Psoas muscle (tissue), 8 donors: ENCODE results near the gene COL5A2. TPM values are rescaled to one million over a fixed set of nuclear protein-coding genes. Genes with fewer than 3 reads are reported as not detected.

ENCODE experiments used
- ATAC-seq, 4 donors: fragments of 200-7000 bp; cut with Tn5 transposase; one replicate each; pipeline ENCODE4 v1.9.1; 2020; ENCODE audit warnings: moderate library complexity in 3 of 4, mild to moderate bottlenecking in 2 of 4
- DNase-seq, 2 donors: peaks; one replicate each; pipeline ENCODE4 v3.0.0-alpha.2; 2020
- H3K27ac ChIP-seq: fragments of 200-600 bp; one replicate; pipeline ENCODE4 v1.8.0; 2022
- H3K27me3 ChIP-seq, 3 donors: fragments of 200-600 bp in 1 of 3; one replicate each; pipeline versions ENCODE4 v1.6.1 to v1.8.0; 2013 to 2022; ENCODE audit warnings: low read length in 2 of 3, mild to moderate bottlenecking in 2 of 3, moderate library complexity in 1 of 3; ENCODE audit not compliant: insufficient read depth in 3 of 3
- H3K36me3 ChIP-seq, 2 donors: fragments of 200-600 bp in 1 of 2; one replicate each; pipeline versions ENCODE4 v1.6.1 to v1.8.0; 2013 to 2022; ENCODE audit warnings: low read depth in 1 of 2, mild to moderate bottlenecking in 1 of 2, moderate library complexity in 1 of 2; ENCODE audit not compliant: insufficient read depth in 1 of 2
- H3K4me1 ChIP-seq: fragments of 200-600 bp; one replicate; pipeline ENCODE4 v1.8.0; 2022
- H3K4me3 ChIP-seq: fragments of 200-600 bp; one replicate; pipeline ENCODE4 v1.8.0; 2022; ENCODE audit warnings: mild to moderate bottlenecking
- H3K9me3 ChIP-seq: fragments of 200-600 bp; one replicate; pipeline ENCODE4 v1.8.0; 2022
- WGBS, 3 donors: extraction: QIAGEN DNeasy Blood & Tissue Kit; methylation state at CpG; one replicate each; pipeline versions ENCODE4 v1.1.6 to v1.1.7; 2013; 5-methylcytosine and 5-hydroxymethylcytosine counted together
- intact Hi-C, 2 donors: fragments of 100-400 bp; cut with DNase I; formaldehyde crosslinking; loops; one replicate each; pipeline versions ENCODE4 v1.11.0 to v1.14.2; 2022
- long read RNA-seq, 2 donors: library from polyadenylated mRNA; unstranded; transcript quantifications; one replicate each; pipeline ENCODE4 v2.0.0, GENCODE V29; 2021
- polyA plus RNA-seq, 3 donors: library from polyadenylated mRNA; stranded (reverse); fragments of 200-250 nt; gene quantifications; one replicate each; pipeline ENCODE4 v1.2.3, GENCODE V29; 2013
- total RNA-seq, 4 donors: library from RNA; stranded (reverse); fragmentation: NEBNext Ultra II Directional in 2 of 4; extraction: Animal tissue kit (Norgen Biotek cat#: 25700) in 2 of 4; gene quantifications; one replicate each; pipeline versions ENCODE4 v1.2.1 to v1.2.4, GENCODE V29; 2021 to 2023
- TF ChIP-seq, protein P1 (sequence below): fragments of 200-600 bp; IDR thresholded peaks from one replicate; pipeline ENCODE4 v1.8.0; 2022; ENCODE audit warnings: antibody characterized with exemption
- donor health status: healthy with polysubstance abuse.
- donor health status: DM: no; HTN: no; CAD: no; lungs with moderate emphysema.
- donor health status: Bipolar disorder and iron deficiency.
- donor health status: healthy.
- donor health status: DM: yes; HTN: yes; CAD: no.
- donor health status: DM: no; HTN: no; CAD: no.
- donor health status: DM: no; HTN: no; CAD: no.
- donor health status: DM: yes; HTN: yes; CAD: no.

COL5A2 gene
- total RNA-seq (10 to 100 TPM in 2 of 4 donors, 1 to 10 TPM in 2; 3.9 to 16.8 (median 8.9) TPM), polyA plus RNA-seq (1 to 10 TPM; 2.3 to 3.8 (median 2.4) TPM)
- long read RNA-seq, donor 1, full-length matches to known transcripts: 1 of 4 reads
- long read RNA-seq, donor 1, partial matches to known transcripts: 3 of 4 reads
- long read RNA-seq, donor 1, other reads (novel, unspliced or antisense): 0 of 4 reads
- long read RNA-seq, donor 2, full-length matches to known transcripts: 3 of 7 reads
- long read RNA-seq, donor 2, partial matches to known transcripts: 4 of 7 reads
- long read RNA-seq, donor 2, other reads (novel, unspliced or antisense): 0 of 7 reads

DNA sequence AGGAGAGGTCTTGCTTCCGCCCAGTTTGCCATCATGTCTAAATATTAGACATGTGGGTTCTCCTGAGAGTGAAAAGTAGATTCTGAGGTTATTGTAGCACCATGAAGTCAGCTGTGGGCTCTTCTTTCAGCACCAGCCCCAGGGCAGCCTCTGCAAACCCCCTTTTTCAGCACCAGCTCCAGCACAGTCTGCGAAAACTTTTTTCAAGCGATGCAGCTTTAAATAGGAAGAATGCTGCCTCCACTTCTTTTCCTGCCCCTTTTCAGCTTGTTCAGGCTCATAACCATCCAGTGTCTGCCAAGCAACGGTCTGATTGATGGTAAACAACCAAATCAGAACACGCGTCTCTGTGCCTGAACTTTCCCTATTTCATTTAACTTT, at the start of gene COL5A2:
COL5A2 (minus strand) TSS at position 192 of the 381 bp plus-strand sequence; CDS start at position 35, 157 bp downstream.
- H3K36me3 ChIP-seq: no peaks in the 10 kb centered on the region
- H3K4me1 ChIP-seq: no peaks in the 10 kb centered on the region
- H3K27ac ChIP-seq: peak within 1 kb of the TSS; percentile 39
- no peaks in the 10 kb centered on the region for H3K9me3 ChIP-seq
- intact Hi-C loops: no loop called here
- DNase-seq (peak; percentile 22 to 56), ATAC-seq (peak; percentile 34 to 78 (median 62))
- no peaks in the 10 kb centered on the region for H3K27me3 ChIP-seq
- H3K4me3 ChIP-seq: peak within 1 kb of the TSS; percentile 64
- WGBS, 3 donors: 8 to 21% (median 9%) methylated on average over 6 of the region's 6 CpGs
- TF ChIP-seq, protein P1, sequence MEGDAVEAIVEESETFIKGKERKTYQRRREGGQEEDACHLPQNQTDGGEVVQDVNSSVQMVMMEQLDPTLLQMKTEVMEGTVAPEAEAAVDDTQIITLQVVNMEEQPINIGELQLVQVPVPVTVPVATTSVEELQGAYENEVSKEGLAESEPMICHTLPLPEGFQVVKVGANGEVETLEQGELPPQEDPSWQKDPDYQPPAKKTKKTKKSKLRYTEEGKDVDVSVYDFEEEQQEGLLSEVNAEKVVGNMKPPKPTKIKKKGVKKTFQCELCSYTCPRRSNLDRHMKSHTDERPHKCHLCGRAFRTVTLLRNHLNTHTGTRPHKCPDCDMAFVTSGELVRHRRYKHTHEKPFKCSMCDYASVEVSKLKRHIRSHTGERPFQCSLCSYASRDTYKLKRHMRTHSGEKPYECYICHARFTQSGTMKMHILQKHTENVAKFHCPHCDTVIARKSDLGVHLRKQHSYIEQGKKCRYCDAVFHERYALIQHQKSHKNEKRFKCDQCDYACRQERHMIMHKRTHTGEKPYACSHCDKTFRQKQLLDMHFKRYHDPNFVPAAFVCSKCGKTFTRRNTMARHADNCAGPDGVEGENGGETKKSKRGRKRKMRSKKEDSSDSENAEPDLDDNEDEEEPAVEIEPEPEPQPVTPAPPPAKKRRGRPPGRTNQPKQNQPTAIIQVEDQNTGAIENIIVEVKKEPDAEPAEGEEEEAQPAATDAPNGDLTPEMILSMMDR: no peak

DNA sequence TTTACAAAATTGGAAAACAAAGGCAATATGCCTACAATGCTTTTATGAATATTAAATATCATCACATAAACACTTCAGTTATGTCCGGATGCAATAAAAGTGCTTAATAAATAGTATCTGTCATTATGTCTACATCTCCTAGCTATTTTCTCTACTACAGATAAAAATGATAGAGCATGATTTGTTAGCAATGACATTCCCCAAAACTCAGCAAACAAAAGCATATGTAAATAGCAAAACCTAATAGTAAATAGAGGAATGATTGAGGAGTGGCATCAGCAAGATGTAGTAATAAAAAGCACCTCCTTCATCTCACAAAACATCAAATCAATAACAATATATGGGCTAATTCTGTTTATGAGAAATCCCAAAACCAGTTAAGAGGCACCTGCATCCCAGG, 46.5 kb upstream of the COL5A2 start:
- no peak for ATAC-seq
- intact Hi-C loops: no loop called here
- Histone ChIP-seq H3K4me1 (no peaks in the 10 kb centered on the region), H3K27ac (no peak overlapping the region), H3K4me3 (no peak overlapping the region), H3K36me3 (no peaks in the 10 kb centered on the region), H3K9me3 (no peaks in the 10 kb centered on the region), H3K27me3 (no peaks in the 10 kb centered on the region)
- TF ChIP-seq, protein P1: no peak
- WGBS, 3 donors: 98 to 99% (median 98%) methylated on average over 1 of the region's 1 CpG
- no peak for DNase-seq

DNA sequence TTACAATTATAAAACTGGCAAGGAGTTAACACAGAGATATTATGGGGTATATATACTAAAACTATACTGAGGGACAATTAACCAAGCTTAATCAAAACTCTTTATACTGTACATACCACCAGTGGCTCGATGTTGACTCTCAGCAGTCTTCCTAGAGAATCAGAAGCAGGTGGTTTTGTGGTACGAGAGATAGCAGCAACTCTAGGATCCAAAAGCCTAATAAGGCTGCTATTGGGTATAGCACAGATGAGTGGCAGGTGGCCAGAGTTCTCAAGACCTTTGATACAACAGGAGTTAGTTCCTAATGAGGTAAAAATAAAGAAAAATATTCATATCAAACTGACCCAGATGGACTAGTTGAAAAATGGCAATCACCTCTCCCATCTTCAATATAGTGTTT, 45.5 kb upstream of the COL5A2 start:
- H3K4me1 ChIP-seq: no peaks in the 10 kb centered on the region
- DNase-seq (no peak), ATAC-seq (no peak)
- H3K27me3 ChIP-seq: no peaks in the 10 kb centered on the region
- H3K9me3 ChIP-seq: no peaks in the 10 kb centered on the region
- H3K27ac ChIP-seq: no peak overlapping the region
- intact Hi-C loops: no loop called here
- WGBS, 3 donors: 56 to 80% (median 73%) methylated on average over 2 of the region's 2 CpGs
- H3K36me3 ChIP-seq: no peaks in the 10 kb centered on the region
- H3K4me3 ChIP-seq: no peak overlapping the region
- TF ChIP-seq, protein P1: no peak

DNA sequence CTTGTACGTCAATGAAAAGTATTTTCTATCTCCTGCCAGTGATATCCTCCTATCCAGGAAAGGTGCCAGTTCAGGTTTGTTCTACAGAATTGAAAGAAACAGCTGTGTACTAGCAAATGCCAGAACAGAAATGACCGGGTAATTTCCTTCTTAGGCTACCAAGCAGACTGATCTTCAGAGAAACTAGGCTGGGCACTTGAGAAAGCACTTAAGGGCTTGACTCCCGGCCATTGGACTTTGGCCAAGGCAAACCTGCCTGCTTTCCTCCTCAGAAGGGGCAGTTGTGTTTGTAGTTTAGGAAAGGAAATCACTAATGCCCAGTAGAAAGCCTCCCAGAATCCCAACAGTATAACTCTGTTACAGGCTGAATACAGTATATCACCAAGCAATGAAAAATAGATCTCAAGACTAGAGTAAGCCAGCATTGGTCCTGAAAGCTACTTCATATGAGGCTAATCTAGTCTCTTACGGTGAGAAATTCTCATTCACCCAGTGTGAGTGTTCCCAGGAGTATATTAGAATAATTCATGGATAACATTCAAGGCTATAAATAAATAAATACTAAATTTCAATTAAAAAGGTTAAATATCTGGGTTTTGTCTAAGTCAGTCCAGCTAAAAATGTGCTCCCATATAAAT, 43.0 kb upstream of the COL5A2 start:
- DNase-seq (peak in 1 of 2 donors; percentile 13), ATAC-seq (peak in 1 of 4 donors; percentile 42)
- Histone ChIP-seq H3K9me3 (no peaks in the 10 kb centered on the region), H3K27me3 (no peaks in the 10 kb centered on the region), H3K27ac (peak overlapping the region; percentile 39), H3K4me1 (no peaks in the 10 kb centered on the region), H3K4me3 (no peak overlapping the region), H3K36me3 (no peaks in the 10 kb centered on the region)
- WGBS, 3 donors: 14 to 25% (median 15%) methylated on average over 4 of the region's 4 CpGs
- intact Hi-C loops: no loop called here
- TF ChIP-seq, protein P1: no peak
